Lung (tissue), 12 donors: ENCODE results near the gene CFAP65. TPM values are rescaled to one million over a fixed set of nuclear protein-coding genes. Genes with fewer than 3 reads are reported as not detected.

Experiments used
- ATAC-seq: fragments of 200-7000 bp; cut with Tn5 transposase; one replicate; pipeline ENCODE4 v1.9.1; 2020; ENCODE audit warnings: moderate number of reproducible peaks; ENCODE audit not compliant: insufficient read depth, low FRiP score
- DNase-seq, 3 donors: peaks; one replicate each; pipeline ENCODE4 v3.0.0-alpha.2; 2013 to 2017
- H3K27ac ChIP-seq, 2 donors: one replicate each; pipeline ENCODE4 v1.5.1; 2013; ENCODE audit warnings: mild to moderate bottlenecking in 2 of 2, moderate library complexity in 2 of 2, control low read depth in 1 of 2, inconsistent platforms in 1 of 2, low read depth in 1 of 2, low read length in 1 of 2
- H3K27me3 ChIP-seq, 3 donors: one replicate each; pipeline ENCODE4 v1.5.1; 2013; ENCODE audit warnings: low read length in 2 of 3; ENCODE audit not compliant: control insufficient read depth in 3 of 3, insufficient read depth in 3 of 3
- H3K36me3 ChIP-seq, 4 donors: one replicate each; pipeline ENCODE4 v1.5.1; 2013; ENCODE audit warnings: low read length in 4 of 4, mild to moderate bottlenecking in 1 of 4, moderate library complexity in 1 of 4; ENCODE audit not compliant: control insufficient read depth in 4 of 4, insufficient read depth in 4 of 4
- H3K4me1 ChIP-seq, 5 donors: one replicate each; pipeline ENCODE4 v1.5.1; 2013; ENCODE audit warnings: low read length in 5 of 5, mild to moderate bottlenecking in 2 of 5, moderate library complexity in 1 of 5; ENCODE audit not compliant: control insufficient read depth in 5 of 5, insufficient read depth in 5 of 5
- H3K4me3 ChIP-seq: one replicate; pipeline ENCODE4 v1.5.1; 2013; ENCODE audit warnings: mild to moderate bottlenecking, control low read depth, moderate library complexity
- H3K9ac ChIP-seq, 2 donors: one replicate each; pipeline ENCODE4 v1.5.1; 2013; ENCODE audit warnings: low read length in 2 of 2, control low read depth in 1 of 2; ENCODE audit not compliant: insufficient read depth in 1 of 2
- H3K9me3 ChIP-seq, 4 donors: one replicate each; pipeline ENCODE4 v1.5.1; 2013; ENCODE audit warnings: low read length in 3 of 4, mild to moderate bottlenecking in 1 of 4, moderate library complexity in 1 of 4; ENCODE audit not compliant: control insufficient read depth in 4 of 4, insufficient read depth in 3 of 4
- CTCF ChIP-seq: IDR thresholded peaks from 2 replicates; pipeline ENCODE4 v1.5.1; 2012; ENCODE audit warnings: mild to moderate bottlenecking; ENCODE audit errors: control extremely low read depth, extremely low read depth
- whole genome bisulfite sequencing, 2 donors: extraction: QIAGEN DNeasy Blood & Tissue Kit; methylation state at CpG; one replicate each; pipeline ENCODE4 v1.1.7; 2013; 5-methylcytosine and 5-hydroxymethylcytosine counted together
- polyA plus RNA-seq, 2 donors: library from polyadenylated mRNA; stranded (reverse); fragments of 200-250 nt; gene quantifications; one replicate each; pipeline ENCODE4 v1.2.1, GENCODE V29; 2013
- total RNA-seq, 2 donors: library from RNA; depleted of rRNA in 1 of 2; stranded (reverse); fragments of >200 nt in 1 of 2; gene quantifications; one replicate each; pipeline ENCODE4 v1.2.1, GENCODE V29; 2014 to 2021
- donor health status: control.
- donor health status: control.
- donor health status: Bipolar disorder and iron deficiency.
- donor health status: healthy.
- donor health status: DM: yes; HTN: yes; CAD: no.

Gene CFAP65
- total and polyA plus RNA-seq, 4 donors, result 3.9 to 16.5 (median 8.1) TPM

- peaks cover 39 to 72% (median 43%) of the 10 kb centered on the region in 3 donors for H3K27me3 ChIP-seq
- H3K27ac ChIP-seq, result no peak within 1 kb of the TSS
- TF ChIP-seq CTCF, result no peak
- ATAC-seq (peak; percentile 86), DNase-seq (peak; percentile 90 to 93 (median 91))
- no peaks in the 10 kb centered on the region for H3K36me3 ChIP-seq
- no peak within 1 kb of the TSS for H3K9ac ChIP-seq
- H3K9me3 ChIP-seq, result peaks cover 0 to 8% (median 0%) of the 10 kb centered on the region in 4 donors
- H3K4me3 ChIP-seq, result no peak within 1 kb of the TSS
- WGBS, 2 donors, result 2% methylated on average over 36 to 37 of the region's 37 CpGs
- peaks cover 0 to 14% (median 3%) of the 10 kb centered on the region in 5 donors for H3K4me1 ChIP-seq
Observed at GRCh38 chr2:218959141-218959731, 82.1 kb downstream of the CFAP65 start, which contains the start of gene CDK5R2. CDK5R2 (plus strand) TSS chr2:218959666; CDS start chr2:218959821, 155 bp downstream.

- no peak for ATAC-seq
- Histone ChIP-seq H3K27ac (no peak overlapping the region), H3K27me3 (peaks cover 29 to 62% (median 34%) of the 10 kb centered on the region in 3 donors), H3K4me3 (no peak overlapping the region), H3K36me3 (no peaks in the 10 kb centered on the region), H3K9ac (no peak overlapping the region), H3K4me1 (peaks cover 0 to 14% (median 3%) of the 10 kb centered on the region in 5 donors), H3K9me3 (peaks cover 0 to 8% (median 0%) of the 10 kb centered on the region in 4 donors)
- no peak for TF ChIP-seq CTCF
- 92 to 100% methylated on average over 1 of the region's 1 CpG for WGBS, 2 donors
- no peak for DNase-seq
Observed at GRCh38 chr2:218958276-218958675, 83.0 kb downstream of the CFAP65 start.

GRCh38 chr2:218957671-218958070, 83.6 kb downstream of the CFAP65 start:
- Histone ChIP-seq H3K4me3 (no peak overlapping the region), H3K27me3 (peaks cover 23 to 57% (median 28%) of the 10 kb centered on the region in 3 donors), H3K9ac (no peak overlapping the region), H3K4me1 (peaks cover 0 to 8% (median 3%) of the 10 kb centered on the region in 5 donors), H3K9me3 (peaks cover 0 to 8% (median 0%) of the 10 kb centered on the region in 4 donors), H3K27ac (no peak overlapping the region), H3K36me3 (no peaks in the 10 kb centered on the region)
- WGBS, 2 donors, result 80 to 91% methylated on average over 4 of the region's 4 CpGs
- DNase-seq (no peak), ATAC-seq (no peak)
- no peak for TF ChIP-seq CTCF
